Neural progenitor cell (in vitro differentiated cells): ENCODE results near the gene BNIP1.

Experiments
- EZH2 ChIP-seq: fragments of 200-600 bp; sonication (generic); IDR thresholded peaks from 2 replicates; pipeline ENCODE4 v1.6.1; 2017; ENCODE audit warnings: antibody characterized with exemption, mild to moderate bottlenecking, moderate library complexity
- TF ChIP-seq, protein P1 (sequence below): fragments of 200-600 bp; sonication (generic); IDR thresholded peaks from 2 replicates; pipeline ENCODE4 v1.5.1; 2017; ENCODE audit warnings: antibody characterized with exemption, mild to moderate bottlenecking

DNA sequence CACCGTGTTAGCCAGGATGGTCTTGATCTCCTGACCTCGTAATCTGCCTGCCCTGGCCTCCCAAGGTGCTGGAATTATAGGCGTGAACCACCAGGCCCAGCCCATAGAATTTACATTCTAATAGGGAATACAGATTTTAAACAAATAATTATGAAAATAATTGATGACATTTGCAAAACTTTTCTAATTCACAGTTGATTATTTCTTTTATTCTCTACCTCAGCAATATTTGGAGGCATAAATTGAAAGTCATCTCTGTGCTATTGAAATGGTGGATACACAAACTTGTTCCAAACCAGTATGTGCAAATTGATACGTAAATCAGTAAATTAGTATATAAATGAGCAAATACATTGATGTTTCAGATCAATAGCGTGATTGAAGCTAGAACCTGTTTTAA lies 8.2 kb downstream of the BNIP1 start:
- TF ChIP-seq, protein P1, sequence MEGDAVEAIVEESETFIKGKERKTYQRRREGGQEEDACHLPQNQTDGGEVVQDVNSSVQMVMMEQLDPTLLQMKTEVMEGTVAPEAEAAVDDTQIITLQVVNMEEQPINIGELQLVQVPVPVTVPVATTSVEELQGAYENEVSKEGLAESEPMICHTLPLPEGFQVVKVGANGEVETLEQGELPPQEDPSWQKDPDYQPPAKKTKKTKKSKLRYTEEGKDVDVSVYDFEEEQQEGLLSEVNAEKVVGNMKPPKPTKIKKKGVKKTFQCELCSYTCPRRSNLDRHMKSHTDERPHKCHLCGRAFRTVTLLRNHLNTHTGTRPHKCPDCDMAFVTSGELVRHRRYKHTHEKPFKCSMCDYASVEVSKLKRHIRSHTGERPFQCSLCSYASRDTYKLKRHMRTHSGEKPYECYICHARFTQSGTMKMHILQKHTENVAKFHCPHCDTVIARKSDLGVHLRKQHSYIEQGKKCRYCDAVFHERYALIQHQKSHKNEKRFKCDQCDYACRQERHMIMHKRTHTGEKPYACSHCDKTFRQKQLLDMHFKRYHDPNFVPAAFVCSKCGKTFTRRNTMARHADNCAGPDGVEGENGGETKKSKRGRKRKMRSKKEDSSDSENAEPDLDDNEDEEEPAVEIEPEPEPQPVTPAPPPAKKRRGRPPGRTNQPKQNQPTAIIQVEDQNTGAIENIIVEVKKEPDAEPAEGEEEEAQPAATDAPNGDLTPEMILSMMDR: no peak
- no peak for TF ChIP-seq EZH2
